Liver (tissue), 9 donors: ENCODE measurements around the gene ZMYND8. TPM values are rescaled to one million over a fixed set of nuclear protein-coding genes. Genes with fewer than 3 reads are reported as not detected.

Source experiments
- DNase-seq: peaks from one replicate; pipeline ENCODE4 v3.0.0-alpha.2; 2017; ENCODE audit warnings: low spot score
- H3K27ac ChIP-seq, 2 donors: one replicate each; pipeline ENCODE4 v1.7.0; 2013; ENCODE audit warnings: inconsistent platforms in 2 of 2, low read length in 2 of 2, control low read depth in 1 of 2, low read depth in 1 of 2, mild to moderate bottlenecking in 1 of 2
- H3K27me3 ChIP-seq, 4 donors: one replicate each; pipeline versions ENCODE4 v1.6.1 to v1.7.0; 2013; ENCODE audit warnings: low read length in 3 of 4, inconsistent platforms in 1 of 4, mild to moderate bottlenecking in 1 of 4, moderate library complexity in 1 of 4; ENCODE audit not compliant: control insufficient read depth in 4 of 4, insufficient read depth in 4 of 4
- H3K36me3 ChIP-seq, 4 donors: one replicate each; pipeline versions ENCODE4 v1.6.1 to v1.7.0; 2013; ENCODE audit warnings: low read length in 3 of 4, mild to moderate bottlenecking in 3 of 4, low read depth in 1 of 4, moderate library complexity in 1 of 4; ENCODE audit not compliant: control insufficient read depth in 4 of 4, insufficient read depth in 3 of 4
- H3K4me1 ChIP-seq, 4 donors: one replicate each; pipeline versions ENCODE4 v1.6.1 to v1.7.0; 2013; ENCODE audit warnings: low read length in 3 of 4, mild to moderate bottlenecking in 3 of 4, moderate library complexity in 1 of 4; ENCODE audit not compliant: control insufficient read depth in 4 of 4, insufficient read depth in 4 of 4
- H3K4me3 ChIP-seq, 3 donors: one replicate each; pipeline versions ENCODE4 v1.6.1 to v1.7.0; 2013; ENCODE audit warnings: low read length in 3 of 3, control low read depth in 1 of 3, low read depth in 1 of 3, mild to moderate bottlenecking in 1 of 3
- H3K9ac ChIP-seq, 2 donors: one replicate each; pipeline ENCODE4 v1.7.0; 2013; ENCODE audit warnings: low read length in 2 of 2, mild to moderate bottlenecking in 2 of 2, moderate library complexity in 2 of 2, control low read depth in 1 of 2, low read depth in 1 of 2
- H3K9me3 ChIP-seq, 4 donors: one replicate each; pipeline versions ENCODE4 v1.6.1 to v1.7.0; 2013; ENCODE audit warnings: low read length in 3 of 4; ENCODE audit not compliant: control insufficient read depth in 4 of 4
- FOXA1 ChIP-seq: IDR thresholded peaks from 2 replicates; pipeline ENCODE4 v1.6.1; 2016; ENCODE audit warnings: antibody characterized with exemption
- GABPA ChIP-seq, 2 donors: IDR thresholded peaks in 1 of 2; conservative IDR thresholded peaks in 1 of 2; 2 replicates each; pipeline ENCODE4 v1.6.1; 2016; ENCODE audit warnings: antibody characterized with exemption in 2 of 2, mild to moderate bottlenecking in 1 of 2, moderate library complexity in 1 of 2
- HNF4A ChIP-seq, 2 donors: conservative IDR thresholded peaks; 2 replicates each; pipeline ENCODE4 v1.6.1; 2016; ENCODE audit warnings: antibody characterized with exemption in 2 of 2, mild to moderate bottlenecking in 2 of 2
- JUND ChIP-seq, 2 donors: IDR thresholded peaks; 2 replicates each; pipeline ENCODE4 v1.6.1; 2016; ENCODE audit warnings: antibody characterized with exemption in 2 of 2
- NR2F2 ChIP-seq: IDR thresholded peaks from 2 replicates; pipeline ENCODE4 v1.6.1; 2016; ENCODE audit warnings: antibody characterized with exemption
- RAD21 ChIP-seq, 2 donors: IDR thresholded peaks; 2 replicates each; pipeline ENCODE4 v1.6.1; 2016; ENCODE audit warnings: antibody characterized with exemption in 2 of 2, mild to moderate bottlenecking in 2 of 2
- RXRA ChIP-seq, 2 donors: IDR thresholded peaks; 2 replicates each; pipeline ENCODE4 v1.6.1; 2017 to 2018; ENCODE audit warnings: antibody characterized with exemption in 2 of 2, mild to moderate bottlenecking in 1 of 2
- TAF1 ChIP-seq: conservative IDR thresholded peaks from 2 replicates; pipeline ENCODE4 v1.6.1; 2016; ENCODE audit warnings: antibody characterized with exemption, mild to moderate bottlenecking
- WGBS: extraction: QIAGEN DNeasy Blood & Tissue Kit; methylation state at CpG from one replicate; pipeline ENCODE4 v1.1.7; 2013; 5-methylcytosine and 5-hydroxymethylcytosine counted together
- polyA plus RNA-seq, 2 donors: library from polyadenylated mRNA; stranded (reverse) in 1 of 2; unstranded in 1 of 2; fragments of 200-250 nt in 1 of 2; fragments of >200 nt in 1 of 2; fragmentation: Nextera tagmentation in 1 of 2; extraction: Ambion mirVana in 1 of 2; gene quantifications; one replicate each; pipeline versions ENCODE4 v1.2.1 to v1.2.3, GENCODE V29; 2013 to 2015
- total RNA-seq, 2 donors: library from RNA; depleted of rRNA; stranded (reverse); fragments of >200 nt; gene quantifications; one replicate each; pipeline ENCODE4 v1.2.3, GENCODE V29; 2014
- TF ChIP-seq, protein P1 (sequence below): IDR thresholded peaks from 2 replicates; pipeline ENCODE4 v1.6.1; 2016; ENCODE audit warnings: antibody characterized with exemption
- TF ChIP-seq, protein P2 (sequence below): IDR thresholded peaks from 2 replicates; pipeline ENCODE4 v1.6.1; 2016; ENCODE audit warnings: antibody characterized with exemption, mild to moderate bottlenecking
- TF ChIP-seq, protein P3 (sequence below): IDR thresholded peaks from 2 replicates; pipeline ENCODE4 v1.6.1; 2016; ENCODE audit warnings: antibody characterized with exemption
- TF ChIP-seq, protein P4 (sequence below): IDR thresholded peaks from 2 replicates; pipeline ENCODE4 v1.6.1; 2016; ENCODE audit warnings: antibody characterized with exemption
- TF ChIP-seq, protein P5 (sequence below): fragments of 150-350 bp; IDR thresholded peaks from 2 replicates; pipeline ENCODE4 v1.5.1; 2017; ENCODE audit warnings: improper control_type of control experiment, low read depth, low read length; ENCODE audit not compliant: missing input control
- donor health status: healthy.
- donor health status: healthy.
- donor health status: healthy.
- donor health status: healthy.
- donor health status: healthy.

The ZMYND8 gene
- total and polyA plus RNA-seq, 4 donors = 3.3 to 23.5 (median 6.8) TPM

DNA sequence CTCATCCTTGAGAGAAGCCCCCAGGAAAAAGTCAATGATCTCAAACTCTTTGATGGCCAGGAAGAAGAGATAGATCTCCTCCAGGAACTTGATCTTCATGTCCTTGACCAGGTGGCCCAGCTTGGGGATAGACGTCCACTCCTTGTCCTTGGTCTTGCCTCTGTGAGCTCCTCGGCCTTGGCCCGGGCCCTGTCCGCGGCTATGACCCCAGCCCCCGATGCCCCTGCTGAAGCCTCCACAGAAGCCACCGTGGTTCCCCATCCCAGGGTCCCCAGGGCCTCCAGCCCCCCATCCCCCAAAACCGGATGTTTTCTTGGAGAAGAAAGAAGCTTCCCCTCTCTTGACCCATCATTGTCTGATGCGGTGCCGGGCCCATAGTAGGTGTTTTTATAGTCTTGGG is 195.1 kb downstream of the ZMYND8 start:
- Histone ChIP-seq H3K4me3 (no peak overlapping the region), H3K27ac (no peak overlapping the region), H3K4me1 (no peaks in the 10 kb centered on the region), H3K36me3 (no peaks in the 10 kb centered on the region), H3K27me3 (no peaks in the 10 kb centered on the region), H3K9me3 (no peaks in the 10 kb centered on the region), H3K9ac (no peak overlapping the region)
- WGBS = 90% methylated on average over 10 of the region's 10 CpGs
- TF ChIP-seq GABPA (IDR thresholded peaks at IDR 0.05 in 1 of 2, conservative IDR thresholded peaks at IDR 0.05 in 1 of 2) = no peak
- TF ChIP-seq, protein P1, sequence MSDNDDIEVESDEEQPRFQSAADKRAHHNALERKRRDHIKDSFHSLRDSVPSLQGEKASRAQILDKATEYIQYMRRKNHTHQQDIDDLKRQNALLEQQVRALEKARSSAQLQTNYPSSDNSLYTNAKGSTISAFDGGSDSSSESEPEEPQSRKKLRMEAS = no peak
- TF ChIP-seq TAF1 = no peak
- no peak for TF ChIP-seq HNF4A (conservative IDR thresholded peaks at IDR 0.05)
- TF ChIP-seq RAD21 (IDR thresholded peaks at IDR 0.05) = no peak
- no peak for DNase-seq

DNA sequence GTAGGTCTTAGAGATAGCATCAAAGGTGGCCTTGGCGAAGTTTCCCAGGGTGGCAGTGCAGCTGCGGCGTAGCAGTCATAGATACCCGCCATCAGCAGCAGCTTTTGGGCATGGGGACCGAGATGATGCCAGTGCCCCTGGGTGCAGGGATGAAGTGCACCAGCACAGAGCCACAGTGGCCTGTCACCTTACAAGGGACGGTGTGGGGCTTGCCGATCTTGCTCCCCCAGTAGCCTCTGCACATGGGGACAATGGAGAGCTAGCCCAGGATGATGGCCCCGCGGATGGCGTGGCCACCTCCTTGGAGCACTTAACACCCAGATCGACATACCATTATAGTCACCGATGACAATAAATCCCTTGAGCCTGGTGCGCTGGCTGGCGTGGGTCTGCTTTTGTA is 195.5 kb downstream of the ZMYND8 start:
- Histone ChIP-seq H3K9me3 (no peaks in the 10 kb centered on the region), H3K36me3 (no peaks in the 10 kb centered on the region)

DNA sequence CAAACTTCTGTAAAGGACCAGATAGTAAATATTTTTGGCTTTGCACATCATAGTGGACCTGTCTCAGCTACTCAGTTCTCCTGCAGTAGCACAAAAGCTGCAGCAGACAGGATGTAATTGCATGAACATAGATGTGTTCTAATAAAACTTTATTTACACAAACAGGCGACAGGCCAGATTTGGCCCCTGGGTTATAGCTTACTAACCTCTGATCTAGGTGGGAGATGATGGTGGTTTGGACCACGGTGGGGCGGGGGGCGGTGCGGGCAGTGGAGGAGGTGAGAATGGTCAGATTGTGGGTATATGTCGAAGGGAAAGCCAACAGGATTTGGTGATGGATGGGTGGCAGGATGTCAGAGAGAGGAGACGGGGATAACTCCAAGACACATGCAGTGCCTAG is 196.3 kb downstream of the ZMYND8 start:
- Histone ChIP-seq H3K4me3 (no peak overlapping the region), H3K27ac (no peak overlapping the region), H3K9ac (no peak overlapping the region), H3K9me3 (no peaks in the 10 kb centered on the region), H3K27me3 (no peaks in the 10 kb centered on the region), H3K4me1 (no peaks in the 10 kb centered on the region), H3K36me3 (no peaks in the 10 kb centered on the region)
- 91% methylated on average over 7 of the region's 7 CpGs for WGBS
- DNase-seq = no peak
- TF ChIP-seq TAF1 (no peak), RXRA (IDR thresholded peaks at IDR 0.05) (no peak), FOXA1 (no peak), NR2F2 (no peak), JUND (IDR thresholded peaks at IDR 0.05) (no peak)
- TF ChIP-seq, protein P2, sequence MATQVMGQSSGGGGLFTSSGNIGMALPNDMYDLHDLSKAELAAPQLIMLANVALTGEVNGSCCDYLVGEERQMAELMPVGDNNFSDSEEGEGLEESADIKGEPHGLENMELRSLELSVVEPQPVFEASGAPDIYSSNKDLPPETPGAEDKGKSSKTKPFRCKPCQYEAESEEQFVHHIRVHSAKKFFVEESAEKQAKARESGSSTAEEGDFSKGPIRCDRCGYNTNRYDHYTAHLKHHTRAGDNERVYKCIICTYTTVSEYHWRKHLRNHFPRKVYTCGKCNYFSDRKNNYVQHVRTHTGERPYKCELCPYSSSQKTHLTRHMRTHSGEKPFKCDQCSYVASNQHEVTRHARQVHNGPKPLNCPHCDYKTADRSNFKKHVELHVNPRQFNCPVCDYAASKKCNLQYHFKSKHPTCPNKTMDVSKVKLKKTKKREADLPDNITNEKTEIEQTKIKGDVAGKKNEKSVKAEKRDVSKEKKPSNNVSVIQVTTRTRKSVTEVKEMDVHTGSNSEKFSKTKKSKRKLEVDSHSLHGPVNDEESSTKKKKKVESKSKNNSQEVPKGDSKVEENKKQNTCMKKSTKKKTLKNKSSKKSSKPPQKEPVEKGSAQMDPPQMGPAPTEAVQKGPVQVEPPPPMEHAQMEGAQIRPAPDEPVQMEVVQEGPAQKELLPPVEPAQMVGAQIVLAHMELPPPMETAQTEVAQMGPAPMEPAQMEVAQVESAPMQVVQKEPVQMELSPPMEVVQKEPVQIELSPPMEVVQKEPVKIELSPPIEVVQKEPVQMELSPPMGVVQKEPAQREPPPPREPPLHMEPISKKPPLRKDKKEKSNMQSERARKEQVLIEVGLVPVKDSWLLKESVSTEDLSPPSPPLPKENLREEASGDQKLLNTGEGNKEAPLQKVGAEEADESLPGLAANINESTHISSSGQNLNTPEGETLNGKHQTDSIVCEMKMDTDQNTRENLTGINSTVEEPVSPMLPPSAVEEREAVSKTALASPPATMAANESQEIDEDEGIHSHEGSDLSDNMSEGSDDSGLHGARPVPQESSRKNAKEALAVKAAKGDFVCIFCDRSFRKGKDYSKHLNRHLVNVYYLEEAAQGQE = no peak
- TF ChIP-seq, protein P3, sequence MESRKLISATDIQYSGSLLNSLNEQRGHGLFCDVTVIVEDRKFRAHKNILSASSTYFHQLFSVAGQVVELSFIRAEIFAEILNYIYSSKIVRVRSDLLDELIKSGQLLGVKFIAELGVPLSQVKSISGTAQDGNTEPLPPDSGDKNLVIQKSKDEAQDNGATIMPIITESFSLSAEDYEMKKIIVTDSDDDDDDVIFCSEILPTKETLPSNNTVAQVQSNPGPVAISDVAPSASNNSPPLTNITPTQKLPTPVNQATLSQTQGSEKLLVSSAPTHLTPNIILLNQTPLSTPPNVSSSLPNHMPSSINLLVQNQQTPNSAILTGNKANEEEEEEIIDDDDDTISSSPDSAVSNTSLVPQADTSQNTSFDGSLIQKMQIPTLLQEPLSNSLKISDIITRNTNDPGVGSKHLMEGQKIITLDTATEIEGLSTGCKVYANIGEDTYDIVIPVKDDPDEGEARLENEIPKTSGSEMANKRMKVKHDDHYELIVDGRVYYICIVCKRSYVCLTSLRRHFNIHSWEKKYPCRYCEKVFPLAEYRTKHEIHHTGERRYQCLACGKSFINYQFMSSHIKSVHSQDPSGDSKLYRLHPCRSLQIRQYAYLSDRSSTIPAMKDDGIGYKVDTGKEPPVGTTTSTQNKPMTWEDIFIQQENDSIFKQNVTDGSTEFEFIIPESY = no peak
- TF ChIP-seq, protein P4, sequence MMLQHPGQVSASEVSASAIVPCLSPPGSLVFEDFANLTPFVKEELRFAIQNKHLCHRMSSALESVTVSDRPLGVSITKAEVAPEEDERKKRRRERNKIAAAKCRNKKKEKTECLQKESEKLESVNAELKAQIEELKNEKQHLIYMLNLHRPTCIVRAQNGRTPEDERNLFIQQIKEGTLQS = no peak
- TF ChIP-seq, protein P1 = no peak

More for the DNA sequence above, 195.5 kb downstream of the ZMYND8 start:
- no peak overlapping the region for H3K4me3 ChIP-seq
- no peak overlapping the region for H3K27ac ChIP-seq
- WGBS = 88% methylated on average over 14 of the region's 14 CpGs
- DNase-seq = no peak
- H3K9ac ChIP-seq = no peak overlapping the region
- H3K27me3 ChIP-seq = no peaks in the 10 kb centered on the region
- TF ChIP-seq, protein P5, sequence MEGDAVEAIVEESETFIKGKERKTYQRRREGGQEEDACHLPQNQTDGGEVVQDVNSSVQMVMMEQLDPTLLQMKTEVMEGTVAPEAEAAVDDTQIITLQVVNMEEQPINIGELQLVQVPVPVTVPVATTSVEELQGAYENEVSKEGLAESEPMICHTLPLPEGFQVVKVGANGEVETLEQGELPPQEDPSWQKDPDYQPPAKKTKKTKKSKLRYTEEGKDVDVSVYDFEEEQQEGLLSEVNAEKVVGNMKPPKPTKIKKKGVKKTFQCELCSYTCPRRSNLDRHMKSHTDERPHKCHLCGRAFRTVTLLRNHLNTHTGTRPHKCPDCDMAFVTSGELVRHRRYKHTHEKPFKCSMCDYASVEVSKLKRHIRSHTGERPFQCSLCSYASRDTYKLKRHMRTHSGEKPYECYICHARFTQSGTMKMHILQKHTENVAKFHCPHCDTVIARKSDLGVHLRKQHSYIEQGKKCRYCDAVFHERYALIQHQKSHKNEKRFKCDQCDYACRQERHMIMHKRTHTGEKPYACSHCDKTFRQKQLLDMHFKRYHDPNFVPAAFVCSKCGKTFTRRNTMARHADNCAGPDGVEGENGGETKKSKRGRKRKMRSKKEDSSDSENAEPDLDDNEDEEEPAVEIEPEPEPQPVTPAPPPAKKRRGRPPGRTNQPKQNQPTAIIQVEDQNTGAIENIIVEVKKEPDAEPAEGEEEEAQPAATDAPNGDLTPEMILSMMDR = no peak
- TF ChIP-seq, protein P3 = no peak
- H3K4me1 ChIP-seq = no peaks in the 10 kb centered on the region
